ENCODE measurements around the gene ZNF846.
"Not testable (repeated sequence)": the region's sequence is repeated elsewhere in the genome, so short reads cannot be mapped to it uniquely, and the experiment has no call there.

The ZNF846 gene

GRCh38 chr19:9782338-9782737 lies 13.8 kb upstream of the ZNF846 start:
- no peak for DNase-seq

- DNase-seq: no peak
Measured at GRCh38 chr19:9757544-9758501, 10.7 kb downstream of the ZNF846 start.

GRCh38 chr19:9752701-9753443 lies 15.7 kb downstream of the ZNF846 start:
- DNase-seq: no peak

GRCh38 chr19:9751446-9751845 lies 17.1 kb downstream of the ZNF846 start:
- DNase-seq: no peak

GRCh38 chr19:9741476-9742171 lies 26.9 kb downstream of the ZNF846 start:
- DNase-seq: no peak

- no peak for DNase-seq
Measured at GRCh38 chr19:9735986-9736385, 32.6 kb downstream of the ZNF846 start.

GRCh38 chr19:9730056-9730455 lies 38.5 kb downstream of the ZNF846 start:
- DNase-seq: not testable (repeated sequence)

GRCh38 chr19:9729162-9729561 lies 39.4 kb downstream of the ZNF846 start:
- no peak for DNase-seq

GRCh38 chr19:9727644-9728043 lies 40.9 kb downstream of the ZNF846 start:
- DNase-seq: no peak

GRCh38 chr19:9725508-9726201 lies 42.9 kb downstream of the ZNF846 start:
- not testable (repeated sequence) for DNase-seq

- DNase-seq: no peak
Measured at GRCh38 chr19:9724157-9724556, 44.4 kb downstream of the ZNF846 start.

- no peak for DNase-seq
Measured at GRCh38 chr19:9721861-9722260, 46.7 kb downstream of the ZNF846 start.

- no peak for DNase-seq
Measured at GRCh38 chr19:9720541-9720940, 48.0 kb downstream of the ZNF846 start.

GRCh38 chr19:9711815-9712214 lies 56.7 kb downstream of the ZNF846 start:
- no peak for DNase-seq

GRCh38 chr19:9709305-9709704 lies 59.2 kb downstream of the ZNF846 start:
- no peak for DNase-seq

GRCh38 chr19:9705836-9706235 lies 62.7 kb downstream of the ZNF846 start:
- DNase-seq: no peak

- no peak for DNase-seq
Measured at GRCh38 chr19:9702186-9702585, 66.4 kb downstream of the ZNF846 start.

Data from activated T-cell treated with anti-CD3 and anti-CD28 coated beads, Interleukin-2, amount 50 U/mL, for 1 hour (primary cell).